Activated CD4-positive, alpha-beta T cell treated with anti-CD3 and anti-CD28 coated beads for 24 hours (primary cell): Measurements from ENCODE around the gene NDC80.
"Not testable (repeated sequence)": the region's sequence is repeated elsewhere in the genome, so short reads cannot be mapped to it uniquely, and the experiment has no call there.

Source experiments
- DNase-seq, 2 donors: peaks; one replicate each; pipeline ENCODE4 v3.0.0-alpha.2; 2020; ENCODE audit warnings: low read depth in 2 of 2

Gene NDC80

GRCh38 chr18:2571200-2572170 lies at the start of gene NDC80, which contains the start of gene METTL4:
Gene NDC80 (plus strand): TSS chr18:2571557. CDS start chr18:2572986, 1,429 bp downstream.
Gene METTL4 (minus strand): TSS chr18:2571505. CDS start chr18:2567216, 4,289 bp downstream.
- peak; percentile 70 to 76 for DNase-seq

- DNase-seq: no peak
These were observed 49.2 kb upstream of the NDC80 start for GRCh38 chr18:2522112-2522511.

GRCh38 chr18:2524794-2525198 lies 46.6 kb upstream of the NDC80 start:
- not testable (repeated sequence) for DNase-seq

- DNase-seq: no peak
These were observed 45.0 kb upstream of the NDC80 start for GRCh38 chr18:2526329-2526728.

GRCh38 chr18:2529154-2529553 lies 42.2 kb upstream of the NDC80 start:
- DNase-seq: no peak

GRCh38 chr18:2531751-2532150 lies 39.6 kb upstream of the NDC80 start:
- no peak for DNase-seq

- no peak for DNase-seq
These were observed 38.6 kb upstream of the NDC80 start for GRCh38 chr18:2532797-2533196.

GRCh38 chr18:2534906-2535305 lies 36.5 kb upstream of the NDC80 start:
- DNase-seq: no peak

- DNase-seq: no peak
These were observed 35.9 kb upstream of the NDC80 start for GRCh38 chr18:2535419-2535910.

GRCh38 chr18:2536063-2536462 lies 35.3 kb upstream of the NDC80 start:
- no peak for DNase-seq

- no peak for DNase-seq
These were observed 34.9 kb upstream of the NDC80 start for GRCh38 chr18:2536493-2536892.

- no peak for DNase-seq
These were observed 34.1 kb upstream of the NDC80 start for GRCh38 chr18:2537296-2537695.

GRCh38 chr18:2538236-2538635 lies 33.1 kb upstream of the NDC80 start:
- no peak for DNase-seq

GRCh38 chr18:2538844-2539243 lies 32.5 kb upstream of the NDC80 start:
- no peak for DNase-seq

- no peak for DNase-seq
These were observed 30.8 kb upstream of the NDC80 start for GRCh38 chr18:2540575-2540974.

- DNase-seq: not testable (repeated sequence)
These were observed 29.3 kb upstream of the NDC80 start for GRCh38 chr18:2541925-2542563.

GRCh38 chr18:2545155-2545554 lies 26.2 kb upstream of the NDC80 start:
- no peak for DNase-seq

- peak in 1 of 2 donors; percentile 6 for DNase-seq
These were observed 23.8 kb upstream of the NDC80 start for GRCh38 chr18:2547477-2548087.

- DNase-seq: no peak
These were observed 21.9 kb upstream of the NDC80 start for GRCh38 chr18:2549462-2549861.

- DNase-seq: no peak
These were observed 19.9 kb upstream of the NDC80 start for GRCh38 chr18:2551425-2551824.

- no peak for DNase-seq
These were observed 16.7 kb upstream of the NDC80 start for GRCh38 chr18:2554696-2555095.

- DNase-seq: no peak
These were observed 15.5 kb upstream of the NDC80 start for GRCh38 chr18:2555895-2556294.
